H1 (cell line): ENCODE results near the gene UCN. TPM values are rescaled to one million over a fixed set of nuclear protein-coding genes. Genes with fewer than 3 reads are reported as not detected.

Experiments used
- CTCF ChIA-PET: fragments of 300-600 bp; sonication (Branson Sonifier 250); formaldehyde crosslinking; loops from one replicate; lab custom pipeline; 2021; ENCODE audit not compliant: partially characterized antibody; lab: Charles Lee
- POLR2A ChIA-PET: fragments of 300-600 bp; sonication (Branson Sonifier 250); formaldehyde crosslinking; loops from one replicate; lab custom pipeline; 2021; ENCODE audit warnings: inconsistent platforms; ENCODE audit not compliant: partially characterized antibody; lab: Charles Lee
- DNase-seq, 2 experiments: peaks; one replicate each; pipeline versions ENCODE4 v3.0.0 to v3.0.0-alpha.2; 2010 to 2022; ENCODE audit warnings: low spot score in 2 of 2, low read depth in 1 of 2, mixed read lengths in 1 of 2
- FAIRE-seq: peaks from 2 replicates; lab custom pipeline; 2011; peaks lifted over from hg19 to GRCh38; lab: Jason Lieb, UNC
- H2AFZ ChIP-seq: 2 replicates; pipeline ENCODE4 v1.8.1; 2012; ENCODE audit warnings: low read length, inconsistent platforms
- H2AK5ac ChIP-seq: 2 replicates; pipeline ENCODE4 v1.6.1; 2013; ENCODE audit warnings: low read depth, low read length
- H2BK120ac ChIP-seq: replicated peaks from 2 replicates; pipeline ENCODE3; 2013; ENCODE audit warnings: low read depth, low read length, inconsistent platforms
- H2BK12ac ChIP-seq: 2 replicates; pipeline ENCODE4 v1.6.1; 2013; ENCODE audit warnings: low read depth, low read length
- H2BK15ac ChIP-seq: 2 replicates; pipeline ENCODE4 v1.6.1; 2013; ENCODE audit warnings: low read length
- H2BK20ac ChIP-seq: 2 replicates; pipeline ENCODE4 v1.6.1; 2013; ENCODE audit warnings: low read length
- H2BK5ac ChIP-seq: 2 replicates; pipeline ENCODE4 v1.6.1; 2013; ENCODE audit warnings: low read depth, low read length
- H3K14ac ChIP-seq: 2 replicates; pipeline ENCODE4 v1.6.1; 2013; ENCODE audit warnings: inconsistent platforms; ENCODE audit not compliant: insufficient read length
- H3K18ac ChIP-seq: 2 replicates; pipeline ENCODE4 v1.6.1; 2013; ENCODE audit warnings: low read length; ENCODE audit errors: extremely low read depth
- H3K23ac ChIP-seq: 2 replicates; pipeline ENCODE4 v1.6.1; 2013; ENCODE audit warnings: inconsistent platforms; ENCODE audit not compliant: insufficient read length
- H3K23me2 ChIP-seq: 2 replicates; pipeline ENCODE4 v1.6.1; 2013; ENCODE audit warnings: low read depth, low read length
- H3K27ac ChIP-seq: 2 replicates; pipeline ENCODE4 v1.6.1; 2011; ENCODE audit warnings: low read depth, low read length, inconsistent platforms
- H3K27me3 ChIP-seq, 4 experiments: replicated peaks in 1 of 4; 1 replicate in 1 of 4; 2 replicates in 3 of 4; pipeline versions ENCODE4 v1.6.1 to v1.8.1; 2011 to 2013; ENCODE audit warnings: low read length in 3 of 4, mild to moderate bottlenecking in 3 of 4, inconsistent platforms in 2 of 4, mixed read lengths in 2 of 4, moderate library complexity in 1 of 4; ENCODE audit not compliant: control insufficient read depth in 3 of 4, insufficient read depth in 3 of 4; ENCODE audit errors: extremely low read depth in 1 of 4
- H3K36me3 ChIP-seq, 4 experiments: 2 replicates each; pipeline versions ENCODE4 v1.6.1 to v1.8.1; 2011 to 2013; ENCODE audit warnings: mild to moderate bottlenecking in 4 of 4, low read length in 3 of 4, moderate library complexity in 2 of 4, control low read depth in 1 of 4, inconsistent platforms in 1 of 4; ENCODE audit not compliant: insufficient read depth in 4 of 4, control insufficient read depth in 2 of 4
- H3K4ac ChIP-seq: replicated peaks from 2 replicates; pipeline ENCODE3; 2013; ENCODE audit warnings: low read length, low read depth, mixed read lengths, inconsistent platforms; ENCODE audit not compliant: insufficient read length
- H3K4me1 ChIP-seq, 4 experiments: replicated peaks in 1 of 4; 1 replicate in 1 of 4; 2 replicates in 3 of 4; pipeline versions ENCODE4 v1.6.1 to v1.8.1; 2011 to 2013; ENCODE audit warnings: low read length in 3 of 4, inconsistent platforms in 2 of 4, mixed read lengths in 1 of 4; ENCODE audit not compliant: insufficient read depth in 4 of 4, control insufficient read depth in 3 of 4
- H3K4me2 ChIP-seq, 2 experiments: 2 replicates each; pipeline versions ENCODE4 v1.6.1 to v1.8.1; 2011 to 2013; ENCODE audit warnings: low read depth in 2 of 2, low read length in 2 of 2, control low read depth in 1 of 2, inconsistent platforms in 1 of 2, mild to moderate bottlenecking in 1 of 2; ENCODE audit not compliant: insufficient read depth in 1 of 2
- H3K4me3 ChIP-seq, 4 experiments: fragments of 200-600, 300-600 bp in 1 of 4; sonication (generic), shearing (Covaris generic), sonication (Bioruptor Twin) in 1 of 4; 2 replicates each; pipeline versions ENCODE4 v1.5.1 to v1.8.1; 2011 to 2016; ENCODE audit warnings: low read length in 4 of 4, low read depth in 3 of 4, control low read depth in 2 of 4, inconsistent platforms in 2 of 4, mild to moderate bottlenecking in 2 of 4, mixed read lengths in 1 of 4, moderate library complexity in 1 of 4; ENCODE audit not compliant: insufficient read depth in 2 of 4; ENCODE audit errors: extremely low read depth in 1 of 4
- H3K56ac ChIP-seq: replicated peaks from 2 replicates; pipeline ENCODE3; 2013; ENCODE audit warnings: low read depth, mild to moderate bottlenecking, mixed read lengths, low read length, inconsistent platforms; ENCODE audit not compliant: insufficient read length
- H3K79me1 ChIP-seq: 2 replicates; pipeline ENCODE4 v1.6.1; 2013; ENCODE audit warnings: low read depth, low read length, control low read depth
- H3K79me2 ChIP-seq, 2 experiments: 2 replicates each; pipeline versions ENCODE4 v1.6.1 to v1.8.1; 2012 to 2013; ENCODE audit warnings: low read length in 2 of 2, mild to moderate bottlenecking in 2 of 2, inconsistent platforms in 1 of 2; ENCODE audit not compliant: insufficient read depth in 2 of 2, control insufficient read depth in 1 of 2
- H3K9ac ChIP-seq, 4 experiments: replicated peaks in 1 of 4; 1 replicate in 1 of 4; 2 replicates in 3 of 4; pipeline versions ENCODE4 v1.6.1 to v1.8.1; 2011 to 2013; ENCODE audit warnings: low read depth in 3 of 4, low read length in 3 of 4, control low read depth in 2 of 4, mild to moderate bottlenecking in 2 of 4, moderate library complexity in 2 of 4, inconsistent platforms in 1 of 4; ENCODE audit errors: extremely low read depth in 1 of 4
- H3K9me3 ChIP-seq, 2 experiments: 2 replicates each; pipeline versions ENCODE4 v1.6.1 to v1.8.1; 2012 to 2013; ENCODE audit warnings: mild to moderate bottlenecking in 2 of 2, moderate library complexity in 2 of 2, control low read depth in 1 of 2, inconsistent platforms in 1 of 2, low read depth in 1 of 2, low read length in 1 of 2, mixed read lengths in 1 of 2; ENCODE audit not compliant: insufficient read depth in 2 of 2
- H4K20me1 ChIP-seq, 2 experiments: replicated peaks in 1 of 2; 2 replicates each; pipeline versions ENCODE3 to v1.8.1; 2011 to 2013; ENCODE audit warnings: inconsistent platforms in 2 of 2, low read length in 2 of 2, mild to moderate bottlenecking in 1 of 2; ENCODE audit not compliant: insufficient read depth in 2 of 2, control insufficient read depth in 1 of 2
- H4K5ac ChIP-seq: 2 replicates; pipeline ENCODE4 v1.6.1; 2013; ENCODE audit warnings: low read length, low read depth, mixed read lengths, inconsistent platforms; ENCODE audit not compliant: insufficient read length
- H4K8ac ChIP-seq: 2 replicates; pipeline ENCODE4 v1.8.0; 2013; ENCODE audit warnings: mild to moderate bottlenecking, moderate library complexity, low read length, inconsistent platforms; ENCODE audit not compliant: insufficient read depth; ENCODE audit errors: extremely low read depth
- H4K91ac ChIP-seq: replicated peaks from 2 replicates; pipeline ENCODE3; 2013; ENCODE audit warnings: low read length, mixed read lengths, inconsistent platforms; ENCODE audit not compliant: insufficient read length
- BACH1 ChIP-seq: IDR thresholded peaks from 2 replicates; pipeline ENCODE4 v1.6.1; 2012; ENCODE audit warnings: low read length, improper control_type of control experiment
- TBP ChIP-seq: IDR thresholded peaks from 2 replicates; pipeline ENCODE4 v1.6.1; 2011; ENCODE audit warnings: low read depth, low read length, improper control_type of control experiment
- YY1 ChIP-seq: IDR thresholded peaks from 2 replicates; pipeline ENCODE4 v1.6.1; 2011; ENCODE audit warnings: low read depth, mild to moderate bottlenecking, low read length
- WGBS, 2 experiments: shearing (Covaris generic) in 1 of 2; methylation state at CpG; one replicate each; pipeline versions ENCODE4 v1.1.6 to v1.1.7; 2013 to 2015; ENCODE audit warnings: low lambda C conversion rate in 2 of 2, mixed read lengths in 2 of 2, inconsistent platforms in 1 of 2, low coverage in 1 of 2, missing lambda C conversion rate in 1 of 2; ENCODE audit not compliant: insufficient replicate concordance in 2 of 2, insufficient coverage in 1 of 2, insufficient read length in 1 of 2; ENCODE audit errors: extremely low coverage in 1 of 2, missing lambda C conversion rate in 1 of 2; 5-methylcytosine and 5-hydroxymethylcytosine counted together
- polyA plus RNA-seq, 7 experiments: library from polyadenylated mRNA; depleted of rRNA in 3 of 7; stranded (reverse) in 5 of 7; unstranded in 2 of 7; fragments of >200 nt in 5 of 7; fragments of 200-250 nt in 2 of 7; gene quantifications; 1 replicate in 5 of 7; 2 replicates in 1 of 7; 4 replicates in 1 of 7; pipeline versions ENCODE4 v1.2.1 to v1.2.3, GENCODE V29; 2011 to 2013; ENCODE audit warnings: missing spikeins in 2 of 7, mixed read lengths in 2 of 7
- total RNA-seq: library from RNA; stranded (reverse); fragmentation: NEBNext Ultra II Directional; extraction: Animal tissue kit (Norgen Biotek cat#: 25700); gene quantifications from 2 replicates; pipeline ENCODE4 v1.2.1, GENCODE V29; 2021

UCN gene
- total and polyA plus RNA-seq, 2 of the 8 experiments (the other 6 are each of a cell fraction or from before 2014, with no cell fraction given), result 0.35 TPM; not detected in 1

- no peaks in the 10 kb centered on the region for H3K23me2 ChIP-seq
- H3K18ac ChIP-seq, result no peak overlapping the region
- 89% methylated on average over 7 of the region's 7 CpGs; no CpG with 5 or more reads in 1 of the 2 experiments for WGBS, 2 experiments
- H3K27me3 ChIP-seq, result no peaks in the 10 kb centered on the region
- peak overlapping the region; percentile 31 to 62; a peak in 3 of 4 replicates for H3K4me2 ChIP-seq
- H2AFZ ChIP-seq, result no peak overlapping the region
- H4K91ac ChIP-seq, result no peak overlapping the region
- H3K36me3 ChIP-seq, result peaks cover 0 to 5% (median 3%) of the 10 kb centered on the region in 4 experiments; a peak in 3 of 8 replicates
- H3K9ac ChIP-seq, result peak overlapping the region in 1 of 4 experiments; percentile 48; a peak in 2 of 7 replicates
- POLR2A ChIA-PET, result interaction anchor here (0.9 to 9.5 kb wide), 14 partner anchors 9 to 116 kb away, joined by 3 to 135 read pairs (median 4); partner anchors contain the start of genes EIF2B4, MPV17, NRBP1 and PPM1G
- no peak overlapping the region for H2BK15ac ChIP-seq
- no peak for FAIRE-seq
- no peak overlapping the region for H3K4ac ChIP-seq
- no peak overlapping the region for H3K56ac ChIP-seq
- peaks cover 3% of the 10 kb centered on the region in 2 experiments for H4K20me1 ChIP-seq
- H2BK120ac ChIP-seq, result no peak overlapping the region
- no peak overlapping the region for H3K14ac ChIP-seq
- H2AK5ac ChIP-seq, result peak overlapping the region; percentile 71; the same call in 1 of the 2 replicates
- H3K79me1 ChIP-seq, result no peaks in the 10 kb centered on the region; the same call in 1 of the 2 replicates
- no peak overlapping the region for H2BK12ac ChIP-seq
- no peak overlapping the region for H3K23ac ChIP-seq
- no peak overlapping the region for H2BK20ac ChIP-seq
- no peak overlapping the region for H4K8ac ChIP-seq
- no peak overlapping the region for H3K4me3 ChIP-seq
- H3K4me1 ChIP-seq, result peaks cover 0 to 12% (median 4%) of the 10 kb centered on the region in 4 experiments; a peak in 4 of 7 replicates
- no peak overlapping the region for H2BK5ac ChIP-seq
- no peaks in the 10 kb centered on the region for H3K9me3 ChIP-seq
- H3K79me2 ChIP-seq, result peaks cover 11 to 81% of the 10 kb centered on the region in 2 experiments; a peak in 3 of 4 replicates
- no peak overlapping the region for H3K27ac ChIP-seq
- CTCF ChIA-PET, result interaction anchor here (0.8 to 1.6 kb wide), 5 partner anchors 14 to 74 kb away, joined by 3 to 5 read pairs (median 4); partner anchors contain the start of genes EIF2B4 and SNX17
- DNase-seq, result no peak
- no peak overlapping the region for H4K5ac ChIP-seq
- TF ChIP-seq YY1 (no peak), BACH1 (no peak), TBP (no peak)
Measured at GRCh38 chr2:27353762-27354596, 45.7 kb upstream of the UCN start.
